Measurements from ENCODE around the gene STX8.
"Not testable (repeated sequence)": the region's sequence is repeated elsewhere in the genome, so short reads cannot be mapped to it uniquely, and the experiment has no call there.

- TF ChIP-seq ZNF274 (IDR thresholded peaks at IDR 0.05; ENCODE audit: borderline replicate concordance, low read depth, low read length); HDAC2 (IDR thresholded peaks at IDR 0.05); EP300 (IDR thresholded peaks at IDR 0.05; ENCODE audit: low read length); C11orf30 (IDR thresholded peaks at IDR 0.05; ENCODE audit: low read depth); ARID3B (CRISPR knock-in tag; IDR thresholded peaks at IDR 0.05; ENCODE audit: borderline replicate concordance); POLR2A (conservative IDR thresholded peaks at IDR 0.05): not testable (repeated sequence)
- TF ChIP-seq, protein P1, sequence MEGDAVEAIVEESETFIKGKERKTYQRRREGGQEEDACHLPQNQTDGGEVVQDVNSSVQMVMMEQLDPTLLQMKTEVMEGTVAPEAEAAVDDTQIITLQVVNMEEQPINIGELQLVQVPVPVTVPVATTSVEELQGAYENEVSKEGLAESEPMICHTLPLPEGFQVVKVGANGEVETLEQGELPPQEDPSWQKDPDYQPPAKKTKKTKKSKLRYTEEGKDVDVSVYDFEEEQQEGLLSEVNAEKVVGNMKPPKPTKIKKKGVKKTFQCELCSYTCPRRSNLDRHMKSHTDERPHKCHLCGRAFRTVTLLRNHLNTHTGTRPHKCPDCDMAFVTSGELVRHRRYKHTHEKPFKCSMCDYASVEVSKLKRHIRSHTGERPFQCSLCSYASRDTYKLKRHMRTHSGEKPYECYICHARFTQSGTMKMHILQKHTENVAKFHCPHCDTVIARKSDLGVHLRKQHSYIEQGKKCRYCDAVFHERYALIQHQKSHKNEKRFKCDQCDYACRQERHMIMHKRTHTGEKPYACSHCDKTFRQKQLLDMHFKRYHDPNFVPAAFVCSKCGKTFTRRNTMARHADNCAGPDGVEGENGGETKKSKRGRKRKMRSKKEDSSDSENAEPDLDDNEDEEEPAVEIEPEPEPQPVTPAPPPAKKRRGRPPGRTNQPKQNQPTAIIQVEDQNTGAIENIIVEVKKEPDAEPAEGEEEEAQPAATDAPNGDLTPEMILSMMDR (IDR thresholded peaks at IDR 0.05 in 2 of 3, conservative IDR thresholded peaks at IDR 0.05 in 1 of 3; ENCODE audit: insufficient read depth in 2 of 3, low read depth in 1 of 3, low read length in 3 of 3): not testable (repeated sequence)
Observed at GRCh38 chr17:9355231-9355630, 220.4 kb downstream of the STX8 start.
